Left ventricle myocardium superior (tissue), 1 donor: ENCODE results near the gene SASS6. TPM values are rescaled to one million over a fixed set of nuclear protein-coding genes. Genes with fewer than 3 reads are reported as not detected.

Experiments
- ATAC-seq: fragments of 200-7000 bp; cut with Tn5 transposase; one replicate; pipeline ENCODE4 v1.9.1; 2020; ENCODE audit warnings: mild to moderate bottlenecking, moderate library complexity
- DNase-seq: peaks from one replicate; pipeline ENCODE4 v3.0.0-alpha.2; 2020
- intact Hi-C: fragments of 100-400 bp; cut with micrococcal nuclease; formaldehyde crosslinking; loops from one replicate; pipeline ENCODE4 v1.11.0; 2022
- long read RNA-seq: library from polyadenylated mRNA; unstranded; transcript quantifications from one replicate; pipeline ENCODE4 v2.0.0, GENCODE V29; 2021
- total RNA-seq: library from RNA; stranded (reverse); fragmentation: NEBNext Ultra II Directional; extraction: Animal tissue kit (Norgen Biotek cat#: 25700); gene quantifications from one replicate; pipeline ENCODE4 v1.2.1, GENCODE V29; 2021
- donor health status: DM: no; HTN: yes; CAD: no; lungs with severe emphysema.

SASS6 gene
- 2.2 TPM for total RNA-seq
- long read RNA-seq, partial matches to known transcripts: 1 of 2 reads
- long read RNA-seq, other reads (novel, unspliced or antisense): 0 of 2 reads

- intact Hi-C loops: no loop called here
- peak; percentile 95 for DNase-seq
- ATAC-seq: peak; percentile 100
Observed at GRCh38 chr1:100132566-100133477, at the start of gene SASS6, which contains the start of gene TRMT13. TSS of gene SASS6 (minus strand) at chr1:100132930. CDS start at chr1:100132814, 116 bp downstream. TSS of gene TRMT13 (plus strand) at chr1:100133163. CDS start at chr1:100133169, 6 bp downstream.

- intact Hi-C loops: no loop called here
- peak; percentile 88 for ATAC-seq
Observed at GRCh38 chr1:100178091-100178490, 45.4 kb upstream of the SASS6 start, which contains the start of gene LRRC39. TSS of gene LRRC39 (minus strand) at chr1:100178256. CDS start at chr1:100168516, 9,740 bp downstream.

GRCh38 chr1:100177295-100178041 is 44.7 kb upstream of the SASS6 start:
- DNase-seq (no peak), ATAC-seq (peak; percentile 51)
- intact Hi-C loops: no loop called here

More at GRCh38 chr1:100178091-100178490, 45.4 kb upstream of the SASS6 start, which contains the start of gene LRRC39:
- no peak for DNase-seq

GRCh38 chr1:100168051-100168450 is 35.3 kb upstream of the SASS6 start:
- ATAC-seq: no peak
- intact Hi-C loops: no loop called here
- DNase-seq: no peak

- intact Hi-C loops: loop anchor here (1.0 kb wide), 1 partner anchor 27 kb away; no protein-coding TSS in a partner anchor
Observed at GRCh38 chr1:100164702-100165101, 32.0 kb upstream of the SASS6 start.

GRCh38 chr1:100164216-100164615 is 31.5 kb upstream of the SASS6 start:
- intact Hi-C loops: no loop called here
- ATAC-seq (peak; percentile 66), DNase-seq (no peak)

More at GRCh38 chr1:100164702-100165101, 32.0 kb upstream of the SASS6 start:
- no peak for DNase-seq
- no peak for ATAC-seq

- ATAC-seq: no peak
- intact Hi-C loops: no loop called here
- DNase-seq: no peak
Observed at GRCh38 chr1:100162881-100163280, 30.2 kb upstream of the SASS6 start.

- ATAC-seq (no peak), DNase-seq (no peak)
- intact Hi-C loops: no loop called here
Observed at GRCh38 chr1:100152271-100152670, 19.5 kb upstream of the SASS6 start.

- ATAC-seq: no peak
- intact Hi-C loops: no loop called here
- DNase-seq: no peak
Observed at GRCh38 chr1:100151679-100152078, 18.9 kb upstream of the SASS6 start.

- no peak for ATAC-seq
- intact Hi-C loops: loop anchor here (10.0 kb wide), 1 partner anchor 263 kb away; no protein-coding TSS in a partner anchor
- no peak for DNase-seq
Observed at GRCh38 chr1:100147875-100148274, 15.1 kb upstream of the SASS6 start.

- intact Hi-C loops: loop anchor here (10.0 kb wide), 1 partner anchor 262 kb away; no protein-coding TSS in a partner anchor
- ATAC-seq: no peak
- no peak for DNase-seq
Observed at GRCh38 chr1:100146958-100147357, 14.2 kb upstream of the SASS6 start.

- no peak for DNase-seq
- intact Hi-C loops: loop anchor here (10.0 kb wide), 1 partner anchor 260 kb away; no protein-coding TSS in a partner anchor
- ATAC-seq: no peak
Observed at GRCh38 chr1:100145116-100145515, 12.4 kb upstream of the SASS6 start.

- intact Hi-C loops: loop anchor here (10.0 kb wide), 1 partner anchor 258 kb away; no protein-coding TSS in a partner anchor
- ATAC-seq (no peak), DNase-seq (no peak)
Observed at GRCh38 chr1:100142343-100142742, 9.6 kb upstream of the SASS6 start.

GRCh38 chr1:100141192-100141591 is 8.5 kb upstream of the SASS6 start:
- ATAC-seq: no peak
- intact Hi-C loops: loop anchor here (10.0 kb wide), 1 partner anchor 256 kb away; no protein-coding TSS in a partner anchor
- DNase-seq: no peak

GRCh38 chr1:100137602-100138001 is 4.9 kb upstream of the SASS6 start:
- no peak for ATAC-seq
- no peak for DNase-seq
- intact Hi-C loops: no loop called here

- no peak for DNase-seq
- ATAC-seq: no peak
- intact Hi-C loops: no loop called here
Observed at GRCh38 chr1:100134872-100135271, 2.1 kb upstream of the SASS6 start.

- intact Hi-C loops: no loop called here
- no peak for DNase-seq
- ATAC-seq: no peak
Observed at GRCh38 chr1:100131623-100132022, 1.1 kb downstream of the SASS6 start.

GRCh38 chr1:100130552-100131077 is 2.1 kb downstream of the SASS6 start:
- intact Hi-C loops: no loop called here
- DNase-seq (no peak), ATAC-seq (no peak)

- no peak for ATAC-seq
- no peak for DNase-seq
- intact Hi-C loops: no loop called here
Observed at GRCh38 chr1:100127226-100127625, 5.5 kb downstream of the SASS6 start.
